IPS-NIHi11 (cell line): Measurements from ENCODE around the gene ZNHIT2.

Source experiments
- DNase-seq: peaks from one replicate; pipeline ENCODE4 v3.0.0; 2012; ENCODE audit warnings: mixed read lengths, low spot score

ZNHIT2 gene

DNA sequence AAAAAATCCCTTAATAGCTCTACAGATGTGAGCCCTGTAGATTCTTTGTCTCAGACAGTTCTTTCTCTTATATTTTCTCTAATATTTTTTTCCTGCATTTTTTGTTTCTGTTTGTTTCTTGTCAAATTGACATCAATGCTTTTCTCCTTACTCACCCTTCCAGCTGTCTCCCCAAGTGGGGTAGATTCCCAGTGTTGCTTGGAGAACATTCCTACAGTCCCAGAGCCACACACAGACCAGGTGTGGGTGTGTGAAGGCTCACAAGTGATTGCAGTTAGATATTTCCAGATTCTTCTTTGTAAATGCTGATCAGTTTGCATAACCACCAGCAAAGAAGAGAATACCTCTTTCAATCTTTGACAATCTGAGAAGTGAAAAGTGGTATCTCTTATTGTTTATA, 14.0 kb downstream of the ZNHIT2 start:
- DNase-seq: no peak

GRCh38 chr11:65102142-65103095, 15.1 kb downstream of the ZNHIT2 start:
- DNase-seq: no peak

- no peak for DNase-seq
Measured at GRCh38 chr11:65100674-65101350, 16.7 kb downstream of the ZNHIT2 start.

GRCh38 chr11:65096926-65097325, 20.6 kb downstream of the ZNHIT2 start:
- no peak for DNase-seq

DNA sequence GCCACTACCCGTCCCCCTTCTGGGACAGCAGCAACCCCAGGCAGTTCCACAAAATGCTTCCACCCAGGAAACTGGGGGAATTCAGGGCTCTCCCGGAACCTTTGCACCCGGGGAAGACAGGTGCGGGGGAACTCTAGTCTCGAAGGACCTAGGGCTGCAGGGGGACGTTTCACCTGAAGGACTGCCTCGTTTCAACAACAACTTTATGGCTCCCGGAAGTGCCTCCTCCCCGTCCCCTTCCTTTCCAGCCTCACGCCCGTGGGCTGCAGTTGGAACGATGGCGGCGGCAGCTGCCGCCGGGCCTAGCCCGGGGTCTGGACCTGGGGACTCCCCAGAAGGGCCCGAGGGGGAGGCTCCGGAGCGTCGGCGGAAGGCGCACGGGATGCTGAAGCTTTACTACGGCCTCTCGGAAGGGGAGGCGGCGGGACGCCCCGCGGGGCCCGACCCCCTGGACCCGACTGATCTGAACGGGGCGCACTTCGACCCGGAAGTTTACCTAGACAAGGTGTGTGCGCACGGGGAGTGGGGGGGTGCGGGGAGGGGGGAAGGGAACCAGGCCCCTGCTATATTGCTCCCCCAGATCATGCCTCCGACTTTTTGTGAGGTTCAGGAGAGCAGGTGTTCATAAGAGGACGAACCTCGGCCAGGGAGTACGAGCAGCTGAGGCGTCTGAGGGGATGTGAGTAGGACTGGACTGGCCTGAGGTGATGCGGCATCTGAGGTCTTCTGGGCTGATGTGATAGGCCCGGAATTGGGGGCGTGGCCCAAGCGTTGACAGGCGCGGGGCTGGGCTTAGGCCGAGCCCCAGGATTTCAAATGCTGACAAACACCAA, 21.3 kb downstream of the ZNHIT2 start, which contains the start of gene VPS51:
Gene VPS51, plus strand, starts transcription at position 241 of the 833 bp plus-strand sequence. Its CDS starts 37 bp downstream, at position 278.
- DNase-seq: peak; percentile 96

DNA sequence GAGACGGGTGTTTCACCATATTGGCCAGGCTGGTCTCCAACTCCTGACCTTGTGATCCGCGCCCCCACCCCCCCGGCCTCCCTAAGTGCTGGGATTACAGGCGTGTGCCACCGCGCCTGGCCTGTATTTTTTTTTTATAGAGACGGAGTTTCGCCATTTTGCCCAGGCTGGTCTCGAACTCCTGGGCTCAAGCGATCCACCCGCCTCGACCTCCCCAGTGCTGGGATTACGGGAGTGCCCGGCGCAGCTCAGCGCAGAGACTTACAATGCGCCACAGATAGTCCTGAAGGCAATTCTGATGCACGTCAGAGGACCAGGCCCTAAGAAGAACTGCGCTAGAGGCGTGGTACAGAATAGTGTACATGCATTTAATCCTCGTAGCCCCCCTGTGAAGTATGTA, 22.1 kb downstream of the ZNHIT2 start:
- DNase-seq: no peak

DNA sequence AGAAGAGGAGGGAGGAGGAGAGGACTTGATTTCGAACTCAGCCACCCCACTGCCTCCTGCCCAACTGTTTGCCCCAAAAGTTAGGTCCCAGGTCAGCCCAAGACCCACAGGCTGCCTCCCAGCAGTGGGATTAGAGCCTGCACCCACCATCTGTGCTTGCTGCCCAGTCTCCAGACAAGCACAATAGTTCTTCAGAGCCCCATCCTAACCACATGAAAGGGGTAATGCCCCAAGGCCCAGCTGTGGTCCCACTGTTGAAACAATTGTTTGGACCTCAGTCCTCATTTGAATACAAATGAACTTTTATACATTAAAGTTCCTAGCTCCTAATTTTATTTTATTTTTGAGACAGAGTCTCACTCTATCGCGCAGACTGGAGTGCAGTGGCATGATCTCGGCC, 26.9 kb downstream of the ZNHIT2 start:
- DNase-seq: no peak

GRCh38 chr11:65089621-65090020, 27.9 kb downstream of the ZNHIT2 start:
- DNase-seq: no peak

DNA sequence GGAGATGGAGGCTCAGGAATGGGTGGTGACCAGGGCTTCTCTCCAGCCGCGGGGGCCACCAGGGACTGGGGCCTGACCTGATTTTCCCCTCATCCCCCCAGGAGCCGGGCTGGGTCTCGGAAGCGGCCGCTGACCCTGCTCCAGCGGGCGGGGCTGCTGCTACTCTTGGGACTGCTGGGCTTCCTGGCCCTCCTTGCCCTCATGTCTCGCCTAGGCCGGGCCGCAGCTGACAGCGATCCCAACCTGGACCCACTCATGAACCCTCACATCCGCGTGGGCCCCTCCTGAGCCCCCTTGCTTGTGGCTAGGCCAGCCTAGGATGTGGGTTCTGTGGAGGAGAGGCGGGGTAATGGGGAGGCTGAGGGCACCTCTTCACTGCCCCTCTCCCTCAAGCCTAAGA, 29.7 kb downstream of the ZNHIT2 start:
- DNase-seq: no peak

DNA sequence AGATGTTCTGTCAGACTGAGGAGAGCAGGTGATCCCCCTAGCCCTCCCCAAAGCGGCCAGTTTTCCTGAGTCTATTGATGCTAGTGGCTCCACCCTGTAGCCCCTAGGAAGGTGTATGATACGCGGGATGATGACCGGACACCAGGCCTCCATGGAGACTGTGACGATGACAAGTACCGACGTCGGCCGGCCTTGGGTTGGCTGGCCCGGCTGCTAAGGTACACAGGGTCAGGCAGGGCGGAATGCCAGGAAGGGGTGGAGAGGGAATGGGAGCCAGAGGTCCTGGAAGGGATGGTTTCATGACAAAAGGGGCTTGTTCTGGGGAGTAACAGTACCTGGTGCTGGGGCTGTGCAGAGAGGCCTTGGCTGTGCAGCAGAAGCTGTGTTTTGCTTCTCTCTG, 30.3 kb downstream of the ZNHIT2 start:
- DNase-seq: no peak

- no peak for DNase-seq
Measured at GRCh38 chr11:65086809-65087208, 30.7 kb downstream of the ZNHIT2 start.

- DNase-seq: no peak
Measured at GRCh38 chr11:65085446-65085845, 32.1 kb downstream of the ZNHIT2 start.

GRCh38 chr11:65084598-65085375, 32.7 kb downstream of the ZNHIT2 start:
- no peak for DNase-seq

DNA sequence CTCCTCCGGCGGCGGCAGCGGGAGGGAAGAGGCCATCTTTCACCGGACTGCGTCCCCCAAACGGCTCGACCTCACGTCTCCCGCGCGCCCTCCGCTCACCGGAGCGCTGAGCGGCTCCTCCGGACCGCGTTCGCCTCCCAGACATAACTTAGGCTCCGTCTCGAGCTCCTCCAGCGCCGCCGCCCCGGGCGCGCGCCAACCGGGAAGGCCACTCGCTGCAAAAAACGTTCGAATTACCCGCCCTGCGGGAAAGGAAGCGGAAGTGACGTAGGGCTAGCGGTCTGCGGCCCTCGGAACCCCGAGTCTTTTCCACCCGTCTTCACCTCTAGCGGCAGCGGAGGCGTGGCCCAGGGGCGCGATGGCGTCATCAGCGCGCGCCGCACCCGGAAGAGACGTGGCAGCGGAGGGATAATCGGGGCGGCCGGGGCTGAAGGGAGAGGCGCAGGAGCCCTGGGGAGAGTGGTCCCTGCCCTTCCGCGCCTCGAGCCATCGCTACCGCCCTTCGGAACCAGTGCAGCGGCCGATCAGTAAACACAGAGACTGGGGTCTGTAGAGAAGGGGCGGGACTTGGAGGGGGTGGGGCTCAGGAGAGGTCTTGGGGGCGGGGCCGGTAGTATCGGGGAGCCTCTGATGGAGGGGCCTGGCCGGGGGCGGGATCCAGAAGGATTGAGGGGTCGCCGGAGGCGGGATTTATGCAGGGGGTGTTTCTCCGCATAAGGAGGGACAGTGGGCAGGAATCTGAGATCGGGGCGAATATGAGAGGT, 33.5 kb downstream of the ZNHIT2 start, which contains the start of the genes CDCA5 and ZFPL1:
Gene CDCA5, minus strand, starts transcription at position 207 of the 764 bp plus-strand sequence. Its CDS starts 62 bp downstream, at position 145.
Gene ZFPL1, plus strand, starts transcription at position 389 of the 764 bp plus-strand sequence. CDS start 477 bp downstream, outside the sequence.
- DNase-seq: peak; percentile 99

DNA sequence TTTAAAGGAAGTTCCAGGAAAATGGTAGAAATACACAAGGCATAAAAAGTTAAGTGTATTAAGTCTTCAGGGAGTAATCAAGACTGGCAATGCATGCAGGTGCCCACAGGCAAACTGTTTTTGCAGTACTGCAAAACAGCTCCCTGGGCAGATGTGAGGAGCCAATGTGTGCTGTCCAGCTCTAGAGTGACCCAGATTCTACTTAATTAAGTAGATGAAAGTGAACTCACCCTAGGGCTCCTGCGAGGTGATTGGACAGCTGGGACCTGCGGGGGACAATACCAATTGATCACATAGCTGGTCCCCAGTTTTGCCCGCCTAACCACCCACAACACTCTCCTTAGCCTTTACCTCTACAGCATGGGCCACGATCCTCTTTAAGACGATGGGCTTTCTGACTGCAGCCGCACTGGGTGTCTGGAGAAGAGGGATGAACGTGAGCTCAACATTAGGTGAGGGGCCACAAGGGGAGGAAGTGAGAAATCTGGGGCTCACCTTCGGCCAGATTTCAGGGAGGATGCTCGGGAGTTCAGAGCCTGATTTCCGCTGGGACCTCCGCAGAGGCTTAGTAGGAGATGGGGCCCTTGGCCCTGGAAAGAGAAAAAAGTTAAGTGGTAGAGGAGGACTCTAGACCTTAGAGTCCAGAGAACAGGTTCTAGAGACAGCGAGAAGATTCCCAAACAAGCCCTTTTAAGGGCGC, 34.2 kb downstream of the ZNHIT2 start:
- no peak for DNase-seq

DNA sequence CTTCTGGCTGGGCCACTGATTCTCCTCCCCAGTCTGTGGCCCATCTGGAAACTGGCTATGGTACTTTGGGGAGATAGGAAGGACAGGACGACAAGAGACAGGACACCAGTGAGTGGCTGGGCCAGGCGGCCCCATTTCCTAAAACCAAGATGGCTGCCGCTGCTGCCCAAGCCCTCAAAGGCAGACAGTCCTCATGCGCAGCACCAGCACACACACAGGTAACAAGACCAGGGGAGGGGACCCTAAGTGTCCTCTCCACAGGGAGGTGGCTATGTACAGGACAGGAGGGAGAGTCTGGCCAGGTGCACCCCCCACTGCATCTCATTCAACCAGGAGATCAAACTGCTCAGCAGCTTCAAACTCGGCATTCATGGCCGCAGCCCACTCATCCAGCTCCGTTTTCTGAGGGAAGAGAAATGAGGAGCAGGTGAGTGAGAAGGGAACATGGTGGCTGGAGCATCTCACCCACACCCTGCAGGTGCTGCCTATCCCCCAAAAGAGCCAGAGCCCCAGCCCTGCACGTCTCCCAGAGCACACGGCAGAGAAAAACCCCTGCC, 38.6 kb downstream of the ZNHIT2 start:
- DNase-seq: no peak

- DNase-seq: peak; percentile 77
Measured at GRCh38 chr11:65078151-65078550, 39.4 kb downstream of the ZNHIT2 start.

- DNase-seq: no peak
Measured at GRCh38 chr11:65077451-65077850, 40.0 kb downstream of the ZNHIT2 start.

GRCh38 chr11:65072631-65072966, 44.9 kb downstream of the ZNHIT2 start:
- DNase-seq: no peak
